HG03159 (cell line): ENCODE measurements around the gene LTA4H.

Experiments
- ATAC-seq: cut with Tn5 transposase; IDR thresholded peaks from one replicate; pipeline ENCODE4 v1.9.1; 2021; ENCODE audit warnings: mild to moderate bottlenecking, moderate library complexity; ENCODE audit not compliant: unreplicated experiment

Gene LTA4H

GRCh38 chr12:95966287-95966870, 69.0 kb downstream of the LTA4H start:
- no peak for ATAC-seq

- ATAC-seq, result no peak
Measured at GRCh38 chr12:95963096-95963495, 72.3 kb downstream of the LTA4H start.

GRCh38 chr12:95962222-95962621, 73.2 kb downstream of the LTA4H start:
- ATAC-seq, result no peak

GRCh38 chr12:95960241-95960640, 75.1 kb downstream of the LTA4H start:
- ATAC-seq, result no peak

GRCh38 chr12:95959107-95959506, 76.3 kb downstream of the LTA4H start:
- no peak for ATAC-seq

GRCh38 chr12:95956557-95957145, 78.7 kb downstream of the LTA4H start:
- no peak for ATAC-seq

- ATAC-seq, result no peak
Measured at GRCh38 chr12:95955549-95956159, 79.7 kb downstream of the LTA4H start.

- no peak for ATAC-seq
Measured at GRCh38 chr12:95953000-95953399, 82.4 kb downstream of the LTA4H start.

GRCh38 chr12:95951515-95951914, 83.9 kb downstream of the LTA4H start:
- no peak for ATAC-seq
